GM19455 (cell line): ENCODE measurements around the gene RAB3B.
"Not testable (repeated sequence)": the region's sequence is repeated elsewhere in the genome, so short reads cannot be mapped to it uniquely, and the experiment has no call there.

Experiments
- ATAC-seq: cut with Tn5 transposase; IDR thresholded peaks from one replicate; pipeline ENCODE4 v1.9.1; 2021; ENCODE audit not compliant: unreplicated experiment

Gene RAB3B

GRCh38 chr1:51990478-51990965 lies at the start of gene RAB3B:
Gene RAB3B (minus strand): TSS chr1:51990700. CDS start chr1:51977117, 13,583 bp downstream.
- peak; percentile 79 for ATAC-seq

GRCh38 chr1:52037909-52038308 lies 47.4 kb upstream of the RAB3B start:
- no peak for ATAC-seq

- ATAC-seq, result no peak
Measured at GRCh38 chr1:52037402-52037814, 46.9 kb upstream of the RAB3B start.

- ATAC-seq, result no peak
Measured at GRCh38 chr1:52034050-52034384, 43.5 kb upstream of the RAB3B start.

GRCh38 chr1:52033190-52034049 lies 42.9 kb upstream of the RAB3B start, which contains the start of gene KTI12:
Gene KTI12 (minus strand): TSS chr1:52033810. CDS start chr1:52033761, 49 bp downstream.
- ATAC-seq, result peak; percentile 90

GRCh38 chr1:52032785-52033131 lies 42.3 kb upstream of the RAB3B start:
- ATAC-seq, result peak; percentile 36

GRCh38 chr1:52032124-52032784 lies 41.8 kb upstream of the RAB3B start:
- ATAC-seq, result peak; percentile 36

- ATAC-seq, result not testable (repeated sequence)
Measured at GRCh38 chr1:52028839-52029238, 38.3 kb upstream of the RAB3B start.

- ATAC-seq, result no peak
Measured at GRCh38 chr1:52028328-52028727, 37.8 kb upstream of the RAB3B start.

GRCh38 chr1:52026278-52026677 lies 35.8 kb upstream of the RAB3B start:
- no peak for ATAC-seq

GRCh38 chr1:52022133-52022532 lies 31.6 kb upstream of the RAB3B start:
- ATAC-seq, result no peak

- no peak for ATAC-seq
Measured at GRCh38 chr1:52008071-52008809, 17.7 kb upstream of the RAB3B start.

- no peak for ATAC-seq
Measured at GRCh38 chr1:52007215-52008002, 16.9 kb upstream of the RAB3B start.

- ATAC-seq, result not testable (repeated sequence)
Measured at GRCh38 chr1:52006081-52006553, 15.6 kb upstream of the RAB3B start.

- not testable (repeated sequence) for ATAC-seq
Measured at GRCh38 chr1:52005548-52005947, 15.0 kb upstream of the RAB3B start.

GRCh38 chr1:52003877-52004276 lies 13.4 kb upstream of the RAB3B start:
- ATAC-seq, result no peak

GRCh38 chr1:52002038-52002917 lies 11.8 kb upstream of the RAB3B start:
- peak; percentile 72 for ATAC-seq

GRCh38 chr1:51998701-51999100 lies 8.2 kb upstream of the RAB3B start:
- no peak for ATAC-seq

- ATAC-seq, result no peak
Measured at GRCh38 chr1:51997974-51998382, 7.5 kb upstream of the RAB3B start.
